Measurements from ENCODE around the gene KAT2B.

DNA sequence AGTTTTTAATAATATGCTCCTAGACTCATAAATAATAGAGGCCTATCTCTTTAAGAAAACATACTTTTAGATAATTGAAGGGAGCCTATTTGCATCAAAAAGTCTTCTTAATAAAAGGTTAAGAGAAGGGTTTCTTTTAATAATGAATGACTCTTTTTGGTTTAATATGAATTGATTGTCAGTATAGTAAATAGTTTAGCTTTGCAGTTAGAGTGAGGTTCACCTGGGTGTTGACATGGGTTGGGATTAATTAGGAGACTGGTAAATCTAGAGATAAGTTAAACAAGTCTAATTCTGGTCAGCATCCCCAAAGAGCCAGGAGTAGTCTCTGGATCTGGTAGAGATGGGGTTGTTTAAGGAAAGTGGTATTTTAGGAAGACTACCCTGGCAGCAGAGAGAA is 43.0 kb downstream of the KAT2B start:
- TF ChIP-seq, protein P1, sequence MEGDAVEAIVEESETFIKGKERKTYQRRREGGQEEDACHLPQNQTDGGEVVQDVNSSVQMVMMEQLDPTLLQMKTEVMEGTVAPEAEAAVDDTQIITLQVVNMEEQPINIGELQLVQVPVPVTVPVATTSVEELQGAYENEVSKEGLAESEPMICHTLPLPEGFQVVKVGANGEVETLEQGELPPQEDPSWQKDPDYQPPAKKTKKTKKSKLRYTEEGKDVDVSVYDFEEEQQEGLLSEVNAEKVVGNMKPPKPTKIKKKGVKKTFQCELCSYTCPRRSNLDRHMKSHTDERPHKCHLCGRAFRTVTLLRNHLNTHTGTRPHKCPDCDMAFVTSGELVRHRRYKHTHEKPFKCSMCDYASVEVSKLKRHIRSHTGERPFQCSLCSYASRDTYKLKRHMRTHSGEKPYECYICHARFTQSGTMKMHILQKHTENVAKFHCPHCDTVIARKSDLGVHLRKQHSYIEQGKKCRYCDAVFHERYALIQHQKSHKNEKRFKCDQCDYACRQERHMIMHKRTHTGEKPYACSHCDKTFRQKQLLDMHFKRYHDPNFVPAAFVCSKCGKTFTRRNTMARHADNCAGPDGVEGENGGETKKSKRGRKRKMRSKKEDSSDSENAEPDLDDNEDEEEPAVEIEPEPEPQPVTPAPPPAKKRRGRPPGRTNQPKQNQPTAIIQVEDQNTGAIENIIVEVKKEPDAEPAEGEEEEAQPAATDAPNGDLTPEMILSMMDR (IDR thresholded peaks at IDR 0.05), result no peak
- TF ChIP-seq POLR2AphosphoS5 (IDR thresholded peaks at IDR 0.05; ENCODE audit: low read depth, low read length), result no peak
- no peak for TF ChIP-seq NFIC (IDR thresholded peaks at IDR 0.05; ENCODE audit: borderline replicate concordance)
- TF ChIP-seq RFX5 (IDR thresholded peaks at IDR 0.05; ENCODE audit: low read length), result no peak
- TF ChIP-seq RCOR1 (IDR thresholded peaks at IDR 0.05; ENCODE audit: low read length), result no peak
- no peak for TF ChIP-seq YY1 (IDR thresholded peaks at IDR 0.05; ENCODE audit: low read depth)
- TF ChIP-seq EZH2phosphoT487 (IDR thresholded peaks at IDR 0.05; ENCODE audit: borderline replicate concordance, low read depth), result no peak
- TF ChIP-seq, protein P2, sequence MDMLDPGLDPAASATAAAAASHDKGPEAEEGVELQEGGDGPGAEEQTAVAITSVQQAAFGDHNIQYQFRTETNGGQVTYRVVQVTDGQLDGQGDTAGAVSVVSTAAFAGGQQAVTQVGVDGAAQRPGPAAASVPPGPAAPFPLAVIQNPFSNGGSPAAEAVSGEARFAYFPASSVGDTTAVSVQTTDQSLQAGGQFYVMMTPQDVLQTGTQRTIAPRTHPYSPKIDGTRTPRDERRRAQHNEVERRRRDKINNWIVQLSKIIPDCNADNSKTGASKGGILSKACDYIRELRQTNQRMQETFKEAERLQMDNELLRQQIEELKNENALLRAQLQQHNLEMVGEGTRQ (IDR thresholded peaks at IDR 0.05; ENCODE audit: borderline replicate concordance, low read depth, low read length), result no peak
- TF ChIP-seq MXI1 (IDR thresholded peaks at IDR 0.05; ENCODE audit: low read depth, low read length), result no peak
- TF ChIP-seq CHD2 (IDR thresholded peaks at IDR 0.05; ENCODE audit: low read length, partially characterized antibody), result no peak

Measured in SK-N-SH (cell line).